ENCODE data around the gene PSMA5. TPM values are rescaled to one million over a fixed set of nuclear protein-coding genes. Genes with fewer than 3 reads are reported as not detected.

Gene PSMA5
- total RNA-seq, 1 donor from 2014 or later = 143 TPM

DNA sequence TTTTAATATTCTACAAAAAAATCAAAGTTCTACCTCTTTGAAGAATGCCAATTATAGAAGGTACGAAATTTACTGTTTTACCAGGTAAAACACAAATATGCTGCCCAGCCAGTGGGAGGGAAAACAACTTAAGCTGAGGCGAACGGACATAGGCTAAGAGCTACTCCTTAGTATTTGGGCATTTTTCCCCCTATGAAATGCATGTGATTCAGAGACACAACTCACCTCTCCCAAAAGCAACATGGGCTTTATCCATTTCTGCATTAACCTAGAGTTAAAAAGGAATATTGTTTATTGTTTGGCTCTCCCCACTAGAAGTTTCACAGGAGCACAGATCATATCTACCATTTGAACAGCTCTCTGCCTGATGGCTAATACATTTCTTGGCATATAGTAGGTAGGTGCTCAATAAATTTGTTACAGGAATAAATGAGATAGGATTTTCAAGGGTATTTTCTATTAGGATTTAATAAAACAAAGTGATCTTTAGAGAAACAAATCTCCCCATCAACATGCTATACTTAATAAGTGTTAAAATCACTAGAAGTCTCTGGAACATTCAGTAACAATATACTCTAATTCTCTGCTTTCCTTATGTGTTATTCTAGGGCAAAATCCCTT is 26.1 kb downstream of the PSMA5 start:
- Mint-ChIP-seq H3K27ac (ENCODE audit: unreplicated experiment) (no peak overlapping the region), H3K36me3 (ENCODE audit: low read depth, unreplicated experiment) (no peaks in the 10 kb centered on the region), H3K9me3 (ENCODE audit: unreplicated experiment) (no peaks in the 10 kb centered on the region), H3K4me3 (ENCODE audit: unreplicated experiment) (no peak overlapping the region), H3K27me3 (ENCODE audit: low read depth, unreplicated experiment) (no peaks in the 10 kb centered on the region), H3K4me1 (ENCODE audit: low read depth, unreplicated experiment) (peaks cover 11% of the 10 kb centered on the region)
- Histone ChIP-seq H4K20me1 (ENCODE audit: insufficient read depth, low read length) (peaks cover 5% of the 10 kb centered on the region), H3K9me3 (ENCODE audit: insufficient read depth, low read depth, low read length) (no peaks in the 10 kb centered on the region), H3K4me3 (ENCODE audit: insufficient read depth, low read depth, low read length) (no peak overlapping the region), H3K4me2 (ENCODE audit: low read length) (no peak overlapping the region), H3K4me1 (ENCODE audit: insufficient read depth, low read length) (peaks cover 17% of the 10 kb centered on the region), H2AFZ (ENCODE audit: low read depth, low read length) (no peak overlapping the region), H3K27me3 (ENCODE audit: insufficient read depth, low read length) (no peaks in the 10 kb centered on the region), H3K79me2 (ENCODE audit: insufficient read depth, low read length) (peaks cover 23% of the 10 kb centered on the region), H3K9ac (ENCODE audit: low read length) (no peak overlapping the region), H3K27ac (ENCODE audit: low read depth, low read length) (no peak overlapping the region), H3K36me3 (ENCODE audit: insufficient read depth, low read length) (peaks cover 10% of the 10 kb centered on the region)
- TF ChIP-seq EZH2 (IDR thresholded peaks at IDR 0.05; ENCODE audit: insufficient read depth, low read length) = no peak
- no peak for DNase-seq (ENCODE audit: low read depth)
- FAIRE-seq = no peak

DNA sequence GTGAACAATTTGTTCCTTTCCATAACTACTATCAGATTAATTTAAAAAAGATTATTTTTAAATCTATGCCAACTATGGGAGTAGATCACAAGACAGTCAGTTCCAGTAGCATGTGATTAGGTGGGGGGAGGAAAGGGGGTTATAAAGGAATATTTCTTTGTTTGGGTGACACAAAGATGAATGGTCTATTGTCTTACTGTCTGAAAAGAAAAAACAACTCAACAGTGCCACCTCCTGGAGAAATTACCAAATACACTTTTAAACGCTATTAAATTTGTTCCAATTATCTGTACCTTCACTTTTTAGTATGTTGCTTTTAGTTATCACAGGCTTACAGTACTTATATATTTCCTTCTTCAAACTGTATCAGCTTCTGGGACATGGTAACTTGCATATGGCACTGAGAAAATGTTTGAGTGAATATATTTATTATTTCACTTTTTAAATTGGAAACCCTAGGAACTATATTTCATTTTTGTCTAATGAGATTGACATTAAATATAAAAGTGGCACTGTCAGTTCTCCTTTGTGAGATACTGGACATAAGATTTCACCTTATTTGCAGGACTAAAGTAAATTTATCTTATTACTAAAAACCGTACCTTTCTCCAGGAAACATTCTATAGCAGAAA is 26.8 kb downstream of the PSMA5 start:
- Mint-ChIP-seq H3K27me3 (ENCODE audit: low read depth, unreplicated experiment) (no peaks in the 10 kb centered on the region), H3K27ac (ENCODE audit: unreplicated experiment) (no peak overlapping the region), H3K4me3 (ENCODE audit: unreplicated experiment) (peak overlapping the region; percentile 54), H3K4me1 (ENCODE audit: low read depth, unreplicated experiment) (peaks cover 16% of the 10 kb centered on the region), H3K9me3 (ENCODE audit: unreplicated experiment) (no peaks in the 10 kb centered on the region), H3K36me3 (ENCODE audit: low read depth, unreplicated experiment) (no peaks in the 10 kb centered on the region)
- Histone ChIP-seq H3K79me2 (ENCODE audit: insufficient read depth, low read length) (peaks cover 30% of the 10 kb centered on the region), H3K4me1 (ENCODE audit: insufficient read depth, low read length) (peaks cover 21% of the 10 kb centered on the region), H4K20me1 (ENCODE audit: insufficient read depth, low read length) (no peaks in the 10 kb centered on the region), H3K4me3 (ENCODE audit: insufficient read depth, low read depth, low read length) (no peak overlapping the region), H3K27ac (ENCODE audit: low read depth, low read length) (no peak overlapping the region), H3K9me3 (ENCODE audit: insufficient read depth, low read depth, low read length) (no peaks in the 10 kb centered on the region), H3K4me2 (ENCODE audit: low read length) (no peak overlapping the region), H2AFZ (ENCODE audit: low read depth, low read length) (no peak overlapping the region), H3K36me3 (ENCODE audit: insufficient read depth, low read length) (peaks cover 10% of the 10 kb centered on the region), H3K27me3 (ENCODE audit: insufficient read depth, low read length) (no peaks in the 10 kb centered on the region), H3K9ac (ENCODE audit: low read length) (no peak overlapping the region)
- DNase-seq (ENCODE audit: low read depth) (peak; percentile 29), FAIRE-seq (peak; percentile 78)
- TF ChIP-seq, protein P1, sequence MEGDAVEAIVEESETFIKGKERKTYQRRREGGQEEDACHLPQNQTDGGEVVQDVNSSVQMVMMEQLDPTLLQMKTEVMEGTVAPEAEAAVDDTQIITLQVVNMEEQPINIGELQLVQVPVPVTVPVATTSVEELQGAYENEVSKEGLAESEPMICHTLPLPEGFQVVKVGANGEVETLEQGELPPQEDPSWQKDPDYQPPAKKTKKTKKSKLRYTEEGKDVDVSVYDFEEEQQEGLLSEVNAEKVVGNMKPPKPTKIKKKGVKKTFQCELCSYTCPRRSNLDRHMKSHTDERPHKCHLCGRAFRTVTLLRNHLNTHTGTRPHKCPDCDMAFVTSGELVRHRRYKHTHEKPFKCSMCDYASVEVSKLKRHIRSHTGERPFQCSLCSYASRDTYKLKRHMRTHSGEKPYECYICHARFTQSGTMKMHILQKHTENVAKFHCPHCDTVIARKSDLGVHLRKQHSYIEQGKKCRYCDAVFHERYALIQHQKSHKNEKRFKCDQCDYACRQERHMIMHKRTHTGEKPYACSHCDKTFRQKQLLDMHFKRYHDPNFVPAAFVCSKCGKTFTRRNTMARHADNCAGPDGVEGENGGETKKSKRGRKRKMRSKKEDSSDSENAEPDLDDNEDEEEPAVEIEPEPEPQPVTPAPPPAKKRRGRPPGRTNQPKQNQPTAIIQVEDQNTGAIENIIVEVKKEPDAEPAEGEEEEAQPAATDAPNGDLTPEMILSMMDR (IDR thresholded peaks at IDR 0.05; ENCODE audit: insufficient read depth, low read depth, low read length) = peak; percentile 52
- TF ChIP-seq EZH2 (IDR thresholded peaks at IDR 0.05; ENCODE audit: insufficient read depth, low read length) = no peak

DNA sequence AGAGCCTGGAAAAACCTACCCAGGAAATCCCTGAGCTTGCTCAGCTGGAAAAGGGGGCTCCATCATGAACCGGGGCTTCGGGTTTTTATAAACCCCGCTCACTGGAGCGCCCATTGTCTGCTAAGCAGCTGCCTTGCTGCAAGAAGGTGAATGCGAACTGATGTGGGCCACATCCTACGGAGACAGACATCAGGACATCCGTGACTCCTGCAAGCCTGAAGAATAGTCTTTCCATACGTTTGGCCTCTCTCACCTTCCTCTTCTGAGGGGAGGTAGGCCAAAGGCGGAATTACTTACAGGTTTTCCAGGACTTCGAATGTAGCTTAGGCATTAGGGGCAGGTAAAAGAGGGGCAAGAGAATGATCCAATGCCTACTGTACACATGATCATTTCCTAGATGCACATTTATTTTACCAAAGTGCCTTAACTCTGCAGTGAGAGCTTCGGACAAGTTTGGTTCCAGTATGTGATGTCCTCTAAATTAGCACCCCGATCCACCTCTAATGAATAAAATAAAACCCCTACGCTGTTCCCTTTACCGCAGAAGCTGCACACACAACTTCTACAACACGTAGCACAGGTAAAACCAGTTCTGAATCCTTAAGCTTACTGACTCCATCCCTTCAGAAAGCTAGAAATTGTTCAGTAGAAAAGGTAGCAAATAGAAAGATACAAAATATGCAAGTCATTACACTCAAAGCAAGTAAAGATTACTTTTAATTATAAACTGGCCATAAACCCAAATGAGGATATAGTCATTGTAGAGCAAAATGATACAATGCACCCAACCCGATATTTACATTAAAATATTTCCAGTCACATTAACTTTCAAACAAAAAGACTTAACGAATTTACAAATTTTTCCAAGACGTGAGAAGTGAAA is 27.7 kb downstream of the PSMA5 start:
- Histone ChIP-seq H3K4me3 (ENCODE audit: insufficient read depth, low read depth, low read length) (peak overlapping the region; percentile 70), H3K27ac (ENCODE audit: low read depth, low read length) (peak overlapping the region; percentile 27), H3K9ac (ENCODE audit: low read length) (peak overlapping the region; percentile 71), H2AFZ (ENCODE audit: low read depth, low read length) (peak overlapping the region; percentile 51), H4K20me1 (ENCODE audit: insufficient read depth, low read length) (no peaks in the 10 kb centered on the region), H3K27me3 (ENCODE audit: insufficient read depth, low read length) (no peaks in the 10 kb centered on the region), H3K79me2 (ENCODE audit: insufficient read depth, low read length) (peaks cover 34% of the 10 kb centered on the region), H3K36me3 (ENCODE audit: insufficient read depth, low read length) (peaks cover 10% of the 10 kb centered on the region), H3K9me3 (ENCODE audit: insufficient read depth, low read depth, low read length) (no peaks in the 10 kb centered on the region), H3K4me2 (ENCODE audit: low read length) (peak overlapping the region; percentile 94), H3K4me1 (ENCODE audit: insufficient read depth, low read length) (peaks cover 28% of the 10 kb centered on the region)
- TF ChIP-seq EZH2 (IDR thresholded peaks at IDR 0.05; ENCODE audit: insufficient read depth, low read length) = no peak
- TF ChIP-seq, protein P1 (IDR thresholded peaks at IDR 0.05; ENCODE audit: insufficient read depth, low read depth, low read length) = no peak
- Mint-ChIP-seq H3K9me3 (ENCODE audit: unreplicated experiment) (no peaks in the 10 kb centered on the region), H3K27me3 (ENCODE audit: low read depth, unreplicated experiment) (no peaks in the 10 kb centered on the region), H3K27ac (ENCODE audit: unreplicated experiment) (no peak overlapping the region), H3K4me1 (ENCODE audit: low read depth, unreplicated experiment) (peaks cover 22% of the 10 kb centered on the region), H3K4me3 (ENCODE audit: unreplicated experiment) (peak overlapping the region; percentile 86), H3K36me3 (ENCODE audit: low read depth, unreplicated experiment) (no peaks in the 10 kb centered on the region)
- DNase-seq (ENCODE audit: low read depth) (no peak), FAIRE-seq (no peak)
